Fibroblast of lung (primary cell): ENCODE data around the gene APPBP2. TPM values are rescaled to one million over a fixed set of nuclear protein-coding genes. Genes with fewer than 3 reads are reported as not detected.

Source experiments
- DNase-seq, 2 donors: peaks; one replicate each; pipeline versions ENCODE4 v3.0.0 to v3.0.0-alpha.2; 2010; ENCODE audit warnings: low read depth in 2 of 2
- H2AFZ ChIP-seq: 2 replicates; pipeline ENCODE4 v1.5.1; 2012; ENCODE audit warnings: low read length, control low read depth, inconsistent platforms
- H3K27ac ChIP-seq: 2 replicates; pipeline ENCODE4 v1.5.1; 2011; ENCODE audit warnings: low read length, control low read depth; ENCODE audit not compliant: insufficient read depth
- H3K27me3 ChIP-seq: 2 replicates; pipeline ENCODE4 v1.5.1; 2011; ENCODE audit warnings: mild to moderate bottlenecking, low read length; ENCODE audit not compliant: control insufficient read depth, insufficient read depth
- H3K36me3 ChIP-seq: 2 replicates; pipeline ENCODE4 v1.5.1; 2011; ENCODE audit warnings: low read length; ENCODE audit not compliant: control insufficient read depth, insufficient read depth
- H3K4me1 ChIP-seq: 2 replicates; pipeline ENCODE4 v1.5.1; 2011; ENCODE audit warnings: low read length; ENCODE audit not compliant: control insufficient read depth, insufficient read depth; ENCODE audit errors: extremely low read depth
- H3K4me2 ChIP-seq: 2 replicates; pipeline ENCODE4 v1.5.1; 2011; ENCODE audit warnings: low read length, control low read depth; ENCODE audit not compliant: insufficient read depth; ENCODE audit errors: extremely low read depth
- H3K4me3 ChIP-seq, 4 experiments: fragments of 200-600 bp in 1 of 4; sonication (generic) in 1 of 4; replicated peaks in 1 of 4; 2 replicates each; pipeline ENCODE4 v1.5.1; 2011 to 2016; ENCODE audit warnings: low read length in 4 of 4, low read depth in 3 of 4, mild to moderate bottlenecking in 3 of 4, control low read depth in 2 of 4, inconsistent platforms in 1 of 4, mixed read lengths in 1 of 4; ENCODE audit not compliant: insufficient read depth in 1 of 4; ENCODE audit errors: control extremely low read depth in 1 of 4
- H3K79me2 ChIP-seq: 2 replicates; pipeline ENCODE4 v1.5.1; 2012; ENCODE audit warnings: mild to moderate bottlenecking, low read length, inconsistent platforms; ENCODE audit not compliant: control insufficient read depth, insufficient read depth
- H3K9ac ChIP-seq: 2 replicates; pipeline ENCODE4 v1.5.1; 2011; ENCODE audit warnings: mild to moderate bottlenecking, low read length, control low read depth; ENCODE audit not compliant: insufficient read depth
- H3K9me3 ChIP-seq: 2 replicates; pipeline ENCODE4 v1.5.1; 2012; ENCODE audit warnings: low read depth, low read length; ENCODE audit not compliant: control insufficient read depth, insufficient read depth
- H4K20me1 ChIP-seq: 2 replicates; pipeline ENCODE4 v1.5.1; 2011; ENCODE audit warnings: low read length; ENCODE audit not compliant: control insufficient read depth, insufficient read depth; ENCODE audit errors: extremely low read depth
- CTCF ChIP-seq, 2 donors: IDR thresholded peaks in 1 of 2; conservative IDR thresholded peaks in 1 of 2; 1 replicate in 1 of 2; 2 replicates in 1 of 2; pipeline ENCODE4 v1.5.1; 2011 to 2012; ENCODE audit warnings: low read length in 2 of 2, control low read depth in 1 of 2, inconsistent platforms in 1 of 2, low read depth in 1 of 2, mild to moderate bottlenecking in 1 of 2
- EZH2 ChIP-seq: IDR thresholded peaks from 2 replicates; pipeline ENCODE4 v1.5.1; 2012; ENCODE audit warnings: low read length, control low read depth, mild to moderate bottlenecking; ENCODE audit errors: missing control alignments
- polyA plus RNA-seq, 2 donors: library from polyadenylated mRNA; depleted of rRNA in 1 of 2; stranded (reverse) in 1 of 2; unstranded in 1 of 2; fragments of >200 nt; gene quantifications; 2 replicates each; pipeline ENCODE4 v1.2.1, GENCODE V29; 2011 to 2012; ENCODE audit warnings: missing spikeins in 1 of 2
- total RNA-seq: library from RNA; depleted of rRNA; stranded (reverse); fragments of >200 nt; gene quantifications from 2 replicates; pipeline ENCODE4 v1.2.1, GENCODE V29; 2014

Gene APPBP2
- total and polyA plus RNA-seq, 2 donors (not counting 1 experiment from before 2014, with no cell fraction given) = 45.0 to 58.1 TPM

- TF ChIP-seq CTCF (conservative IDR thresholded peaks at IDR 0.05 in 1 of 2, IDR thresholded peaks at IDR 0.05 in 1 of 2; ENCODE audit: low read depth in 1 of 2, low read length in 2 of 2) = no peak
- TF ChIP-seq EZH2 = no peak
- DNase-seq = peak; percentile 11 to 42
- H3K36me3 ChIP-seq = no peaks in the 10 kb centered on the region
- H3K9me3 ChIP-seq = no peaks in the 10 kb centered on the region
- H3K4me2 ChIP-seq = no peak overlapping the region
- no peaks in the 10 kb centered on the region for H3K27me3 ChIP-seq
- H3K79me2 ChIP-seq = no peaks in the 10 kb centered on the region
- H3K4me1 ChIP-seq = peaks cover 2% of the 10 kb centered on the region
- H3K9ac ChIP-seq = no peak overlapping the region
- no peak overlapping the region for H3K4me3 ChIP-seq
- no peaks in the 10 kb centered on the region for H4K20me1 ChIP-seq
- no peak overlapping the region for H3K27ac ChIP-seq
- H2AFZ ChIP-seq = no peak overlapping the region
These were observed 57.7 kb downstream of the APPBP2 start for GRCh38 chr17:60468371-60468770.

- DNase-seq = no peak
- Histone ChIP-seq H3K4me1 (no peaks in the 10 kb centered on the region), H3K36me3 (peaks cover 4% of the 10 kb centered on the region), H3K9me3 (no peaks in the 10 kb centered on the region), H3K27me3 (no peaks in the 10 kb centered on the region), H4K20me1 (no peaks in the 10 kb centered on the region), H3K27ac (no peak overlapping the region), H3K4me3 (no peak overlapping the region), H3K79me2 (no peaks in the 10 kb centered on the region), H2AFZ (no peak overlapping the region), H3K9ac (no peak overlapping the region), H3K4me2 (no peak overlapping the region)
- TF ChIP-seq EZH2 (no peak), CTCF (conservative IDR thresholded peaks at IDR 0.05 in 1 of 2, IDR thresholded peaks at IDR 0.05 in 1 of 2; ENCODE audit: low read depth in 1 of 2, low read length in 2 of 2) (no peak)
These were observed 61.7 kb downstream of the APPBP2 start for GRCh38 chr17:60464343-60464742.

GRCh38 chr17:60463157-60463835 lies 62.7 kb downstream of the APPBP2 start:
- H3K9me3 ChIP-seq = no peaks in the 10 kb centered on the region
- no peak overlapping the region for H3K27ac ChIP-seq
- DNase-seq = no peak
- no peaks in the 10 kb centered on the region for H4K20me1 ChIP-seq
- H2AFZ ChIP-seq = no peak overlapping the region
- H3K4me2 ChIP-seq = no peak overlapping the region
- no peak overlapping the region for H3K4me3 ChIP-seq
- no peak overlapping the region for H3K9ac ChIP-seq
- no peaks in the 10 kb centered on the region for H3K27me3 ChIP-seq
- no peaks in the 10 kb centered on the region for H3K4me1 ChIP-seq
- peaks cover 4% of the 10 kb centered on the region for H3K36me3 ChIP-seq
- TF ChIP-seq EZH2 (no peak), CTCF (conservative IDR thresholded peaks at IDR 0.05 in 1 of 2, IDR thresholded peaks at IDR 0.05 in 1 of 2; ENCODE audit: low read depth in 1 of 2, low read length in 2 of 2) (no peak)
- H3K79me2 ChIP-seq = no peaks in the 10 kb centered on the region
